Left renal cortex interstitium (tissue), 4 donors: ENCODE results near the gene CFHR3. TPM values are rescaled to one million over a fixed set of nuclear protein-coding genes. Genes with fewer than 3 reads are reported as not detected.

Experiments used
- polyA plus RNA-seq, 4 donors: library from polyadenylated mRNA; unstranded; fragments of 120-200 nt; gene quantifications; one replicate each; pipeline ENCODE4 v1.2.1, GENCODE V29; 2013; ENCODE audit not compliant: insufficient read length in 4 of 4

The CFHR3 gene
- polyA plus RNA-seq, 4 donors, result 0.20 to 0.69 (median 0.44) TPM

Other genes starting within 250 kb of the CFHR3 start
- gene KCNT2, start 166.4 kb upstream of the CFHR3 start, polyA plus RNA-seq, result 10 to 100 TPM in 2 of 4 donors, 1 to 10 TPM in 2; 9.4 to 13.2 (median 10.0) TPM
- gene CFH, start 122.8 kb upstream of the CFHR3 start, polyA plus RNA-seq, result 10 to 100 TPM; 20.3 to 49.9 (median 36.4) TPM
- gene CFHR1, start 44.9 kb downstream of the CFHR3 start, polyA plus RNA-seq, result 1 to 10 TPM in 1 of 4 donors, under 1 TPM in 2, not detected in 1; 0.37 to 4.3 (median 0.57) TPM
- gene CFHR4, start 113.2 kb downstream of the CFHR3 start, polyA plus RNA-seq, result not detected
- gene CFHR2, start 168.9 kb downstream of the CFHR3 start, polyA plus RNA-seq, result under 1 TPM in 2 of 4 donors, not detected in 2; 0.19 to 0.81 TPM
- not detected for gene CFHR5, start 202.7 kb downstream of the CFHR3 start, polyA plus RNA-seq